GM23338 (cell line): ENCODE data around the gene CRX.

Source experiments
- CREB1 ChIP-seq: fragments of 250-450 bp; sonication (Bioruptor Pico); IDR thresholded peaks from 2 replicates; pipeline ENCODE4 v1.5.0; 2020; ENCODE audit warnings: low read depth, mild to moderate bottlenecking, moderate library complexity
- EZH2 ChIP-seq: fragments of 200-600 bp; sonication (generic); IDR thresholded peaks from one replicate; pipeline ENCODE4 v1.8.0; 2017; ENCODE audit warnings: antibody characterized with exemption, mild to moderate bottlenecking, low read depth; ENCODE audit not compliant: unreplicated experiment
- EZH2phosphoT487 ChIP-seq: fragments of 200-600 bp; sonication (generic); IDR thresholded peaks from one replicate; pipeline ENCODE4 v1.8.1; 2018; ENCODE audit warnings: antibody characterized with exemption; ENCODE audit not compliant: unreplicated experiment
- JUNB ChIP-seq: IDR thresholded peaks from one replicate; pipeline ENCODE4 v1.6.1; 2016; ENCODE audit warnings: antibody characterized with exemption; ENCODE audit not compliant: unreplicated experiment
- NANOG ChIP-seq: IDR thresholded peaks from 2 replicates; pipeline ENCODE4 v1.6.1; 2016; ENCODE audit warnings: antibody characterized with exemption, borderline replicate concordance
- POLR2AphosphoS5 ChIP-seq: IDR thresholded peaks from 2 replicates; pipeline ENCODE4 v1.6.1; 2016; ENCODE audit warnings: antibody characterized with exemption, low read depth
- ZNF114 ChIP-seq: fragments of 250-450 bp; sonication (Bioruptor Pico); IDR thresholded peaks from 2 replicates; pipeline ENCODE4 v1.5.0; 2020; ENCODE audit warnings: mild to moderate bottlenecking, moderate library complexity
- ZNF331 ChIP-seq: fragments of 250-450 bp; sonication (Bioruptor Pico); IDR thresholded peaks from 2 replicates; pipeline ENCODE4 v1.5.0; 2020; ENCODE audit warnings: low read depth, mild to moderate bottlenecking, moderate library complexity
- TF ChIP-seq, protein P1 (sequence below), 2 experiments: fragments of 200-600 bp in 1 of 2; sonication (generic) in 1 of 2; conservative IDR thresholded peaks; 2 replicates each; pipeline versions ENCODE4 v1.5.1 to v1.6.1; 2016 to 2017; ENCODE audit warnings: antibody characterized with exemption in 2 of 2, low read depth in 2 of 2, mild to moderate bottlenecking in 2 of 2, moderate library complexity in 1 of 2
- TF ChIP-seq, protein P2 (sequence below): fragments of 250-450 bp; sonication (Bioruptor Pico); IDR thresholded peaks from 2 replicates; pipeline ENCODE4 v1.5.0; 2020; ENCODE audit warnings: mild to moderate bottlenecking, moderate library complexity
- TF ChIP-seq, protein P3 (sequence below): IDR thresholded peaks from one replicate; pipeline ENCODE4 v1.6.1; 2018; ENCODE audit warnings: antibody characterized with exemption; ENCODE audit not compliant: unreplicated experiment
- TF ChIP-seq, protein P4 (sequence below): IDR thresholded peaks from 2 replicates; pipeline ENCODE4 v1.6.1; 2016; ENCODE audit warnings: antibody characterized with exemption

DNA sequence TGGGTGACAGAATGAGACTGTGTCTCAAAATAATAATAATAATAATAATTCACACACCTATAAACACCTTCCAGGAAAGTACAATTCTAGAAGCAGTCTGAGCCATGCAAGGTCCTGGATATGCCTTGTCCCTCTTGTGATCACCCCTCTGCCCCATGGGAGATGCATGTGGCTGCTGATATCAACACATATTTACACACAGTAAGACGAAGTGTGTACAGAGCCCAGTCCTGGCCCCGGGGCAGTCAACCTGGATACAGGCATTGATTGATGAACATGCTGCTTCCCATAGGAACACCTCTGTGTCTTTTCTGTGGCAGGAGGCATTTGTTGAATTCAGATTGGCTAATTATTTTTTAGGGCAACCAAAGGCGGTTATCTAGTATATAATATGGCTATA lies 61.2 kb downstream of the CRX start:
- TF ChIP-seq, protein P1, sequence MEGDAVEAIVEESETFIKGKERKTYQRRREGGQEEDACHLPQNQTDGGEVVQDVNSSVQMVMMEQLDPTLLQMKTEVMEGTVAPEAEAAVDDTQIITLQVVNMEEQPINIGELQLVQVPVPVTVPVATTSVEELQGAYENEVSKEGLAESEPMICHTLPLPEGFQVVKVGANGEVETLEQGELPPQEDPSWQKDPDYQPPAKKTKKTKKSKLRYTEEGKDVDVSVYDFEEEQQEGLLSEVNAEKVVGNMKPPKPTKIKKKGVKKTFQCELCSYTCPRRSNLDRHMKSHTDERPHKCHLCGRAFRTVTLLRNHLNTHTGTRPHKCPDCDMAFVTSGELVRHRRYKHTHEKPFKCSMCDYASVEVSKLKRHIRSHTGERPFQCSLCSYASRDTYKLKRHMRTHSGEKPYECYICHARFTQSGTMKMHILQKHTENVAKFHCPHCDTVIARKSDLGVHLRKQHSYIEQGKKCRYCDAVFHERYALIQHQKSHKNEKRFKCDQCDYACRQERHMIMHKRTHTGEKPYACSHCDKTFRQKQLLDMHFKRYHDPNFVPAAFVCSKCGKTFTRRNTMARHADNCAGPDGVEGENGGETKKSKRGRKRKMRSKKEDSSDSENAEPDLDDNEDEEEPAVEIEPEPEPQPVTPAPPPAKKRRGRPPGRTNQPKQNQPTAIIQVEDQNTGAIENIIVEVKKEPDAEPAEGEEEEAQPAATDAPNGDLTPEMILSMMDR (conservative IDR thresholded peaks at IDR 0.05; ENCODE audit: low read depth in 2 of 2), result no peak
- TF ChIP-seq EZH2 (no peak), EZH2phosphoT487 (no peak), POLR2AphosphoS5 (no peak), JUNB (no peak), NANOG (no peak), CREB1 (CRISPR knock-in tag) (no peak), ZNF331 (CRISPR knock-in tag) (no peak), ZNF114 (no peak)
- TF ChIP-seq, protein P2, sequence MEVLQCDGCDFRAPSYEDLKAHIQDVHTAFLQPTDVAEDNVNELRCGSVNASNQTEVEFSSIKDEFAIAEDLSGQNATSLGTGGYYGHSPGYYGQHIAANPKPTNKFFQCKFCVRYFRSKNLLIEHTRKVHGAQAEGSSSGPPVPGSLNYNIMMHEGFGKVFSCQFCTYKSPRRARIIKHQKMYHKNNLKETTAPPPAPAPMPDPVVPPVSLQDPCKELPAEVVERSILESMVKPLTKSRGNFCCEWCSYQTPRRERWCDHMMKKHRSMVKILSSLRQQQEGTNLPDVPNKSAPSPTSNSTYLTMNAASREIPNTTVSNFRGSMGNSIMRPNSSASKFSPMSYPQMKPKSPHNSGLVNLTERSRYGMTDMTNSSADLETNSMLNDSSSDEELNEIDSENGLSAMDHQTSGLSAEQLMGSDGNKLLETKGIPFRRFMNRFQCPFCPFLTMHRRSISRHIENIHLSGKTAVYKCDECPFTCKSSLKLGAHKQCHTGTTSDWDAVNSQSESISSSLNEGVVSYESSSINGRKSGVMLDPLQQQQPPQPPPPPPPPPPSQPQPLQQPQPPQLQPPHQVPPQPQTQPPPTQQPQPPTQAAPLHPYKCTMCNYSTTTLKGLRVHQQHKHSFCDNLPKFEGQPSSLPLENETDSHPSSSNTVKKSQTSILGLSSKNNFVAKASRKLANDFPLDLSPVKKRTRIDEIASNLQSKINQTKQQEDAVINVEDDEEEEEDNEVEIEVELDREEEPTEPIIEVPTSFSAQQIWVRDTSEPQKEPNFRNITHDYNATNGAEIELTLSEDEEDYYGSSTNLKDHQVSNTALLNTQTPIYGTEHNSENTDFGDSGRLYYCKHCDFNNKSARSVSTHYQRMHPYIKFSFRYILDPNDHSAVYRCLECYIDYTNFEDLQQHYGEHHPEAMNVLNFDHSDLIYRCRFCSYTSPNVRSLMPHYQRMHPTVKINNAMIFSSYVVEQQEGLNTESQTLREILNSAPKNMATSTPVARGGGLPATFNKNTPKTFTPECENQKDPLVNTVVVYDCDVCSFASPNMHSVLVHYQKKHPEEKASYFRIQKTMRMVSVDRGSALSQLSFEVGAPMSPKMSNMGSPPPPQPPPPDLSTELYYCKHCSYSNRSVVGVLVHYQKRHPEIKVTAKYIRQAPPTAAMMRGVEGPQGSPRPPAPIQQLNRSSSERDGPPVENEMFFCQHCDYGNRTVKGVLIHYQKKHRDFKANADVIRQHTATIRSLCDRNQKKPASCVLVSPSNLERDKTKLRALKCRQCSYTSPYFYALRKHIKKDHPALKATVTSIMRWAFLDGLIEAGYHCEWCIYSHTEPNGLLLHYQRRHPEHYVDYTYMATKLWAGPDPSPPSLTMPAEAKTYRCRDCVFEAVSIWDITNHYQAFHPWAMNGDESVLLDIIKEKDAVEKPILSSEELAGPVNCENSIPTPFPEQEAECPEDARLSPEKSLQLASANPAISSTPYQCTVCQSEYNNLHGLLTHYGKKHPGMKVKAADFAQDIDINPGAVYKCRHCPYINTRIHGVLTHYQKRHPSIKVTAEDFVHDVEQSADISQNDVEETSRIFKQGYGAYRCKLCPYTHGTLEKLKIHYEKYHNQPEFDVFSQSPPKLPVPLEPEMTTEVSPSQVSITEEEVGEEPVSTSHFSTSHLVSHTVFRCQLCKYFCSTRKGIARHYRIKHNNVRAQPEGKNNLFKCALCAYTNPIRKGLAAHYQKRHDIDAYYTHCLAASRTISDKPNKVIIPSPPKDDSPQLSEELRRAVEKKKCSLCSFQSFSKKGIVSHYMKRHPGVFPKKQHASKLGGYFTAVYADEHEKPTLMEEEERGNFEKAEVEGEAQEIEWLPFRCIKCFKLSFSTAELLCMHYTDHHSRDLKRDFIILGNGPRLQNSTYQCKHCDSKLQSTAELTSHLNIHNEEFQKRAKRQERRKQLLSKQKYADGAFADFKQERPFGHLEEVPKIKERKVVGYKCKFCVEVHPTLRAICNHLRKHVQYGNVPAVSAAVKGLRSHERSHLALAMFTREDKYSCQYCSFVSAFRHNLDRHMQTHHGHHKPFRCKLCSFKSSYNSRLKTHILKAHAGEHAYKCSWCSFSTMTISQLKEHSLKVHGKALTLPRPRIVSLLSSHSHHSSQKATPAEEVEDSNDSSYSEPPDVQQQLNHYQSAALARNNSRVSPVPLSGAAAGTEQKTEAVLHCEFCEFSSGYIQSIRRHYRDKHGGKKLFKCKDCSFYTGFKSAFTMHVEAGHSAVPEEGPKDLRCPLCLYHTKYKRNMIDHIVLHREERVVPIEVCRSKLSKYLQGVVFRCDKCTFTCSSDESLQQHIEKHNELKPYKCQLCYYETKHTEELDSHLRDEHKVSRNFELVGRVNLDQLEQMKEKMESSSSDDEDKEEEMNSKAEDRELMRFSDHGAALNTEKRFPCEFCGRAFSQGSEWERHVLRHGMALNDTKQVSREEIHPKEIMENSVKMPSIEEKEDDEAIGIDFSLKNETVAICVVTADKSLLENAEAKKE (CRISPR knock-in tag), result no peak
- TF ChIP-seq, protein P3, sequence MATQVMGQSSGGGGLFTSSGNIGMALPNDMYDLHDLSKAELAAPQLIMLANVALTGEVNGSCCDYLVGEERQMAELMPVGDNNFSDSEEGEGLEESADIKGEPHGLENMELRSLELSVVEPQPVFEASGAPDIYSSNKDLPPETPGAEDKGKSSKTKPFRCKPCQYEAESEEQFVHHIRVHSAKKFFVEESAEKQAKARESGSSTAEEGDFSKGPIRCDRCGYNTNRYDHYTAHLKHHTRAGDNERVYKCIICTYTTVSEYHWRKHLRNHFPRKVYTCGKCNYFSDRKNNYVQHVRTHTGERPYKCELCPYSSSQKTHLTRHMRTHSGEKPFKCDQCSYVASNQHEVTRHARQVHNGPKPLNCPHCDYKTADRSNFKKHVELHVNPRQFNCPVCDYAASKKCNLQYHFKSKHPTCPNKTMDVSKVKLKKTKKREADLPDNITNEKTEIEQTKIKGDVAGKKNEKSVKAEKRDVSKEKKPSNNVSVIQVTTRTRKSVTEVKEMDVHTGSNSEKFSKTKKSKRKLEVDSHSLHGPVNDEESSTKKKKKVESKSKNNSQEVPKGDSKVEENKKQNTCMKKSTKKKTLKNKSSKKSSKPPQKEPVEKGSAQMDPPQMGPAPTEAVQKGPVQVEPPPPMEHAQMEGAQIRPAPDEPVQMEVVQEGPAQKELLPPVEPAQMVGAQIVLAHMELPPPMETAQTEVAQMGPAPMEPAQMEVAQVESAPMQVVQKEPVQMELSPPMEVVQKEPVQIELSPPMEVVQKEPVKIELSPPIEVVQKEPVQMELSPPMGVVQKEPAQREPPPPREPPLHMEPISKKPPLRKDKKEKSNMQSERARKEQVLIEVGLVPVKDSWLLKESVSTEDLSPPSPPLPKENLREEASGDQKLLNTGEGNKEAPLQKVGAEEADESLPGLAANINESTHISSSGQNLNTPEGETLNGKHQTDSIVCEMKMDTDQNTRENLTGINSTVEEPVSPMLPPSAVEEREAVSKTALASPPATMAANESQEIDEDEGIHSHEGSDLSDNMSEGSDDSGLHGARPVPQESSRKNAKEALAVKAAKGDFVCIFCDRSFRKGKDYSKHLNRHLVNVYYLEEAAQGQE, result no peak
- TF ChIP-seq, protein P4, sequence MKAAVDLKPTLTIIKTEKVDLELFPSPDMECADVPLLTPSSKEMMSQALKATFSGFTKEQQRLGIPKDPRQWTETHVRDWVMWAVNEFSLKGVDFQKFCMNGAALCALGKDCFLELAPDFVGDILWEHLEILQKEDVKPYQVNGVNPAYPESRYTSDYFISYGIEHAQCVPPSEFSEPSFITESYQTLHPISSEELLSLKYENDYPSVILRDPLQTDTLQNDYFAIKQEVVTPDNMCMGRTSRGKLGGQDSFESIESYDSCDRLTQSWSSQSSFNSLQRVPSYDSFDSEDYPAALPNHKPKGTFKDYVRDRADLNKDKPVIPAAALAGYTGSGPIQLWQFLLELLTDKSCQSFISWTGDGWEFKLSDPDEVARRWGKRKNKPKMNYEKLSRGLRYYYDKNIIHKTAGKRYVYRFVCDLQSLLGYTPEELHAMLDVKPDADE, result no peak
